DMS 273 (cell line): ENCODE data around the gene CSTB.

Experiments used
- DNase-seq: peaks from one replicate; lab custom pipeline; 2025; ENCODE audit not compliant: unreplicated experiment; lab: John Stamatoyannopoulos, UW

Gene CSTB

GRCh38 chr21:43811262-43812105 lies 35.4 kb upstream of the CSTB start:
- DNase-seq = peak; percentile 67

- peak; percentile 93 for DNase-seq
These were observed 34.6 kb upstream of the CSTB start for GRCh38 chr21:43810505-43811261.

GRCh38 chr21:43809853-43810504 lies 33.9 kb upstream of the CSTB start:
- peak; percentile 40 for DNase-seq

- peak; percentile 48 for DNase-seq
These were observed 33.3 kb upstream of the CSTB start for GRCh38 chr21:43809346-43809799.

GRCh38 chr21:43808832-43809251 lies 32.7 kb upstream of the CSTB start:
- DNase-seq = no peak

GRCh38 chr21:43808367-43808766 lies 32.3 kb upstream of the CSTB start:
- no peak for DNase-seq

GRCh38 chr21:43806017-43806710 lies 30.1 kb upstream of the CSTB start:
- DNase-seq = no peak

GRCh38 chr21:43805275-43805800 lies 29.2 kb upstream of the CSTB start:
- DNase-seq = no peak

GRCh38 chr21:43803558-43804300 lies 27.6 kb upstream of the CSTB start:
- DNase-seq = no peak

- DNase-seq = no peak
These were observed 26.7 kb upstream of the CSTB start for GRCh38 chr21:43802713-43803313.

- no peak for DNase-seq
These were observed 25.1 kb upstream of the CSTB start for GRCh38 chr21:43801006-43801783.

- no peak for DNase-seq
These were observed 24.5 kb upstream of the CSTB start for GRCh38 chr21:43800566-43800965.

- no peak for DNase-seq
These were observed 24.0 kb upstream of the CSTB start for GRCh38 chr21:43800124-43800523.

GRCh38 chr21:43799301-43799840 lies 23.3 kb upstream of the CSTB start:
- DNase-seq = no peak

GRCh38 chr21:43797925-43798715 lies 22.0 kb upstream of the CSTB start:
- DNase-seq = no peak

- DNase-seq = no peak
These were observed 21.3 kb upstream of the CSTB start for GRCh38 chr21:43797415-43797814.

GRCh38 chr21:43794857-43795256 lies 18.7 kb upstream of the CSTB start:
- no peak for DNase-seq

- no peak for DNase-seq
These were observed 18.2 kb upstream of the CSTB start for GRCh38 chr21:43794311-43794710.
